Measurements from ENCODE around the gene SDR39U1.

SDR39U1 gene

GRCh38 chr14:24415421-24416253 lies 26.9 kb downstream of the SDR39U1 start:
- no peak overlapping the region for H3K27ac Mint-ChIP-seq
- H3K4me3 Mint-ChIP-seq: no peak overlapping the region
- no peaks in the 10 kb centered on the region for H3K4me1 Mint-ChIP-seq (ENCODE audit: low read depth)
- peaks cover 3% of the 10 kb centered on the region for H3K27me3 Mint-ChIP-seq (ENCODE audit: low read depth)
- H3K36me3 Mint-ChIP-seq (ENCODE audit: low read depth): no peaks in the 10 kb centered on the region
- H3K9me3 Mint-ChIP-seq: no peaks in the 10 kb centered on the region

DNA sequence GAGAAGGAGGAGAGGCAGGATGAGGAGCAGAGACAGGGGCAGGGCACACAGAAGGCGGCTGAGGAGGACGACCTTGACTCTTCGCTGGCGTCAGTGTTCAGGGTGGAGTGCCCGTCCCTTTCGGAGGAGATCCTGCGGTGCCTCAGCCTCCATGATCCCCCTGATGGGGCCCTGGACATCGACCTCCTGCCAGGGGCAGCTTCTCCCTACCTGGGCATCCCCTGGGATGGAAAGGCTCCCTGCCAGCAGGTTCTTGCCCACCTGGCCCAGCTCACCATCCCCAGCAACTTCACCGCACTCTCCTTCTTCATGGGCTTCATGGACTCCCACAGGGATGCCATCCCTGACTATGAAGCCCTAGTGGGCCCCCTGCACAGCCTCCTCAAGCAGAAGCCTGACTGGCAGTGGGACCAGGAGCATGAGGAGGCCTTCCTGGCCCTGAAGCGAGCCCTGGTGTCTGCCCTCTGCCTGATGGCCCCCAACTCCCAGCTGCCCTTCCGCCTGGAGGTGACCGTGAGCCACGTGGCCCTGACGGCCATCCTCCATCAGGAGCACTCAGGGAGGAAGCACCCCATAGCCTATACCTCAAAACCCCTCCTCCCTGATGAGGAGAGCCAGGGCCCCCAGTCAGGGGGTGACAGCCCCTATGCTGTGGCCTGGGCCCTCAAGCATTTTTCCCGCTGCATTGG lies 27.7 kb downstream of the SDR39U1 start:
- H3K4me3 Mint-ChIP-seq: no peak overlapping the region

DNA sequence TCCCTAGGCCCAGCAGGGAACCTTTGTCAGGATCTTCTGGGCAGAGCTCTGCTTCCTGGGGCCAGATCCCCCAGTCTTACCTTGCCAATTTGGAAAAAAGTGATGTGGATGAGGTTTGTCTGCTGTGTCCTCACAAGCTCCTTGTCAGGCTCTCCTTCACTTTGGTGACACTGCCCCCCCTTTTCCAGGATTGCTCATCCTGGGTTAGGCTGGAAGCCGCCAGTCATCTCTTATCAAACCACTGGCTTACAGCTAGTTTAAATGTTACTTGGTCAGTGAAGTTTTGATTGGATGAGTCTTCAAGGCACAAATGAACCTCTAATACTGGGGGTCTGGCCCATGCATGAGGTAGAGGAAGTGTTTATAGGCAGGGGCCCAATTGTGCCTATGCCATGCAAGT lies 28.5 kb downstream of the SDR39U1 start:
- Mint-ChIP-seq H3K9me3 (no peaks in the 10 kb centered on the region), H3K4me3 (no peak overlapping the region), H3K27me3 (ENCODE audit: low read depth) (peaks cover 3% of the 10 kb centered on the region), H3K36me3 (ENCODE audit: low read depth) (no peaks in the 10 kb centered on the region), H3K27ac (no peak overlapping the region), H3K4me1 (ENCODE audit: low read depth) (no peaks in the 10 kb centered on the region)

More for the DNA sequence above, 27.7 kb downstream of the SDR39U1 start:
- H3K36me3 Mint-ChIP-seq (ENCODE audit: low read depth): no peaks in the 10 kb centered on the region
- H3K27me3 Mint-ChIP-seq (ENCODE audit: low read depth): peaks cover 3% of the 10 kb centered on the region
- no peaks in the 10 kb centered on the region for H3K9me3 Mint-ChIP-seq
- H3K27ac Mint-ChIP-seq: no peak overlapping the region
- no peaks in the 10 kb centered on the region for H3K4me1 Mint-ChIP-seq (ENCODE audit: low read depth)

DNA sequence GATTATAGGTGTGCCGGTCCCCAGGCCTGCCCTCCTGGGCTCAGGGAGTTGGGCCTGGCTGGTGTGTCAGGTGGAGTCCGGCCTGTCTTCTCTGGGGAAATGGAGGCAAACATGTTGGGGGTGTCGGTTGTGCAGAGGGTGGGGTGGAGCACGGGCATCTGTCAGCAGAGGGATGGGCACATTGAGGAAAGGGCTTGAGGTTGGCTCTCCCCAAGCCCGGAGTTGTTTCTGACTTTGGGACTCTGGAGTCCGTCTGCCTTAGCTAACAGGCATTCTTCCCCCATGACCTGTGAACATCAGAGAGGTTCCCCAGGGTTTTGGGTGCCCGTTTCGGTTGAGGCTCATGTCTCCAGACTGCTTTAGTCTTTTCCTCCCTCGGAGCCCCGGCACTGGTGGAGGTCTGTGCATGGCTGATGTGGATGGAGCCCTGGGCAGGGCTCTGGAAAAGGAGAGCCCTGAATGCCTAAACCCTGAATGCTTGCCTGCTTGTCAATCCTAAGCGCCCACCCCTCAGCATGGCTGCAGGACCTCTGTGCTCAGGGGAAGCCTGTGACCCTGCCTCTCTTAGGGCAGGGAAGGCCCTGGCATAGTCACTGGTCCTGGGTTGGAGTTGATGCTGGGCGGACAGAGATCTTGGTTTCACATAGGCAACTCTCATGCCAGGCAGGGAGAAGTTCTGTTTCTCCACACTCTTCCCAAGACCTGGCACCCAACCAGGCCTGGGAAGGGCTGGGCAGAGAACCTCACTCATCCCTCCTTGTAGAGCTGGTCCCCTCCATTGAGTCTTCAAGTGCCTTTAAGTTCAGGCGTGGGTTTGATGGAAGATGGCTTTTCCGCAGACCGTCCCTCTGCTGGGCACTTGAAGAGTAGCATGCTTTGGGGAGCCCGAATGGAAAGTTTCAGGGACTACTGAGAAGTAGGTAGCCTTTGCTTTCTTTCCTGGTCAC lies 30.9 kb downstream of the SDR39U1 start:
- H3K4me3 Mint-ChIP-seq: no peak overlapping the region
- no peaks in the 10 kb centered on the region for H3K9me3 Mint-ChIP-seq
- no peaks in the 10 kb centered on the region for H3K4me1 Mint-ChIP-seq (ENCODE audit: low read depth)
- H3K27me3 Mint-ChIP-seq (ENCODE audit: low read depth): peaks cover 3% of the 10 kb centered on the region
- H3K27ac Mint-ChIP-seq: no peak overlapping the region
- H3K36me3 Mint-ChIP-seq (ENCODE audit: low read depth): no peaks in the 10 kb centered on the region

- no peaks in the 10 kb centered on the region for H3K4me1 Mint-ChIP-seq (ENCODE audit: low read depth)
- no peak overlapping the region for H3K4me3 Mint-ChIP-seq
- no peaks in the 10 kb centered on the region for H3K36me3 Mint-ChIP-seq (ENCODE audit: low read depth)
- H3K27ac Mint-ChIP-seq: no peak overlapping the region
- no peaks in the 10 kb centered on the region for H3K9me3 Mint-ChIP-seq
- peaks cover 10% of the 10 kb centered on the region for H3K27me3 Mint-ChIP-seq (ENCODE audit: low read depth)
These were observed 32.6 kb downstream of the SDR39U1 start for GRCh38 chr14:24409956-24410355.

- H3K36me3 Mint-ChIP-seq (ENCODE audit: low read depth): no peaks in the 10 kb centered on the region
- no peak overlapping the region for H3K4me3 Mint-ChIP-seq
- no peaks in the 10 kb centered on the region for H3K4me1 Mint-ChIP-seq (ENCODE audit: low read depth)
- peaks cover 14% of the 10 kb centered on the region for H3K27me3 Mint-ChIP-seq (ENCODE audit: low read depth)
- H3K27ac Mint-ChIP-seq: no peak overlapping the region
- H3K9me3 Mint-ChIP-seq: no peaks in the 10 kb centered on the region
These were observed 33.4 kb downstream of the SDR39U1 start for GRCh38 chr14:24409192-24409591.

GRCh38 chr14:24408764-24409163 lies 33.8 kb downstream of the SDR39U1 start:
- no peaks in the 10 kb centered on the region for H3K4me1 Mint-ChIP-seq (ENCODE audit: low read depth)

GRCh38 chr14:24407608-24408325 lies 34.8 kb downstream of the SDR39U1 start:
- peaks cover 28% of the 10 kb centered on the region for H3K27me3 Mint-ChIP-seq (ENCODE audit: low read depth)
- no peaks in the 10 kb centered on the region for H3K4me1 Mint-ChIP-seq (ENCODE audit: low read depth)

More at GRCh38 chr14:24408764-24409163, 33.8 kb downstream of the SDR39U1 start:
- Mint-ChIP-seq H3K27ac (no peak overlapping the region), H3K4me3 (no peak overlapping the region), H3K36me3 (ENCODE audit: low read depth) (no peaks in the 10 kb centered on the region), H3K27me3 (ENCODE audit: low read depth) (peaks cover 18% of the 10 kb centered on the region), H3K9me3 (no peaks in the 10 kb centered on the region)

DNA sequence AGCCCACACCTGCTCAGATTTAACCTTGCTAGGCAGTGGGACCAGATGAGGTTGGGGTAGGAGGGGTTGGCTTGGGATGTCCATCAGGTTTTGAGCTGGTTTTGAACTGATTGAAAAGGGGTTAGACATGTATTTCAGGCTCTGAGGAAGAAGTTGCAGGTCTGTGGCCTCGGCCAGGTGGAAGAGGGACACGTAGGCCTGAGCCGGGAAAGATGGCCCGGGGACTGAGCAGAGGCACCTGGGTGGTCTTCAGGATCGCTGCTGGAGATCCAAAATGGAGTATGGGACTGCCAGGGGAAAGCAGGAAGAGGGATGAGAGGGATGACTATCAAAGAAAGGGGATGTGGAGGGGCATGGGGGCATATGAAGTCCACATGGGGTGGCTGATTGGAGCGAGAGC lies 36.2 kb downstream of the SDR39U1 start:
- no peaks in the 10 kb centered on the region for H3K4me1 Mint-ChIP-seq (ENCODE audit: low read depth)
- H3K27me3 Mint-ChIP-seq (ENCODE audit: low read depth): peaks cover 40% of the 10 kb centered on the region
- no peaks in the 10 kb centered on the region for H3K9me3 Mint-ChIP-seq
- H3K27ac Mint-ChIP-seq: no peak overlapping the region
- H3K36me3 Mint-ChIP-seq (ENCODE audit: low read depth): no peaks in the 10 kb centered on the region
- no peak overlapping the region for H3K4me3 Mint-ChIP-seq

More at GRCh38 chr14:24407608-24408325, 34.8 kb downstream of the SDR39U1 start:
- Mint-ChIP-seq H3K27ac (no peak overlapping the region), H3K9me3 (no peaks in the 10 kb centered on the region), H3K4me3 (no peak overlapping the region), H3K36me3 (ENCODE audit: low read depth) (no peaks in the 10 kb centered on the region)

- no peaks in the 10 kb centered on the region for H3K36me3 Mint-ChIP-seq (ENCODE audit: low read depth)
- H3K9me3 Mint-ChIP-seq: no peaks in the 10 kb centered on the region
- H3K4me1 Mint-ChIP-seq (ENCODE audit: low read depth): no peaks in the 10 kb centered on the region
- no peak overlapping the region for H3K4me3 Mint-ChIP-seq
- H3K27me3 Mint-ChIP-seq (ENCODE audit: low read depth): peaks cover 49% of the 10 kb centered on the region
- H3K27ac Mint-ChIP-seq: no peak overlapping the region
These were observed 37.8 kb downstream of the SDR39U1 start for GRCh38 chr14:24404814-24405213.

DNA sequence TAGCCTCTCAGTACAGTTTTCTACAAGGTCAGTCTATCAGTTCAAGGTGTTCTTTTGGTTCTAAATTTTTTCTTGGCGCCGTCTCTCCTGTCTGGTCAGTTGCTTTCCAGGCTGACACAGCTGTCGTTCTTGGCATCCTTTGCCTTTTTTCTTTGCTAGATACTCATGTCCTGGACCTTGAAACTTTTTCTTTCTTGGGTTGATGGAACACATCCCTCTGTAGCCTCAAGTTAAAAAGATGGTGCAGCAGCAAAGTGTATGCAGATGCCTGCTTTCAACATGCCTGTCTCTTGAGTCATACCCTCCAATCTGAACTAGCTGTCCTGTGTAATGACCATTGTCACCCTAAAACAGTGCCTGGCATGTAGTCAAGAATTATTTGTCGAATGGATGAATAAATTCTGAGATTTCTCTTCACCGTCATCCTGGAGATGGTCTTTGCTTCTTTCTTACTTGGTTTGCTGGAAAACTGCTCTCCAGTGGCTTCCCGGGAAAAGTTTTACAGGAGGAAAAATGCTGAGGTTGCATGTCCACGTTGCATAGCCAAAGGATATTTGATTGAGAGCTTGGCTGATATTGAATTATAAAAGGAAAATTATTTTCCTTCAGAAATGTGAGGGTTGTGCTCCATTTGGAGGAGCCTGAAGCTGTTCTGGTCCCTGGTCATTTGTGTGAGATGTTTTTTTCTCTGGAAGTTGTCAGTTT lies 39.1 kb downstream of the SDR39U1 start:
- peaks cover 54% of the 10 kb centered on the region for H3K27me3 Mint-ChIP-seq (ENCODE audit: low read depth)
- no peak overlapping the region for H3K4me3 Mint-ChIP-seq
- H3K4me1 Mint-ChIP-seq (ENCODE audit: low read depth): peaks cover 3% of the 10 kb centered on the region
- H3K9me3 Mint-ChIP-seq: no peaks in the 10 kb centered on the region
- H3K27ac Mint-ChIP-seq: no peak overlapping the region
- H3K36me3 Mint-ChIP-seq (ENCODE audit: low read depth): no peaks in the 10 kb centered on the region

- Mint-ChIP-seq H3K4me3 (no peak overlapping the region), H3K27me3 (ENCODE audit: low read depth) (peaks cover 64% of the 10 kb centered on the region), H3K4me1 (ENCODE audit: low read depth) (peaks cover 3% of the 10 kb centered on the region), H3K27ac (no peak overlapping the region), H3K9me3 (no peaks in the 10 kb centered on the region), H3K36me3 (ENCODE audit: low read depth) (no peaks in the 10 kb centered on the region)
These were observed 40.5 kb downstream of the SDR39U1 start for GRCh38 chr14:24401810-24402702.
